RWPE1 (cell line): ENCODE results near the gene PKP3.
"Not testable (repeated sequence)": the region's sequence is repeated elsewhere in the genome, so short reads cannot be mapped to it uniquely, and the experiment has no call there.

Source experiments
- CTCF ChIA-PET: fragments of 350-600 bp; sonication (Branson Sonifier 250); formaldehyde crosslinking; extraction: SDS; loops from one replicate; lab custom pipeline; 2021; lab: Yijun Ruan, JAX
- POLR2A ChIA-PET: fragments of 400-600 bp; formaldehyde crosslinking; extraction: SDS; loops from one replicate; lab custom pipeline; 2020; ENCODE audit warnings: antibody characterized with exemption; ENCODE audit not compliant: low non-redundant PET; lab: Yijun Ruan, JAX
- DNase-seq: peaks from one replicate; pipeline ENCODE4 v3.0.0; 2012; ENCODE audit warnings: low spot score
- H3K27ac ChIP-seq: fragments of 450-650 bp; 2 replicates; pipeline ENCODE4 v1.5.1; 2017
- CTCF ChIP-seq: fragments of 450-650 bp; conservative IDR thresholded peaks from 2 replicates; pipeline ENCODE4 v1.5.1; 2017; ENCODE audit warnings: low read depth, mild to moderate bottlenecking

PKP3 gene

GRCh38 chr11:420911-421321, 26.9 kb downstream of the PKP3 start:
- H3K27ac ChIP-seq = no peak overlapping the region
- no peak for TF ChIP-seq CTCF
- DNase-seq = no peak
- ChIA-PET CTCF (no interaction called here), POLR2A (no interaction called here)

- H3K27ac ChIP-seq = no peak overlapping the region
- POLR2A ChIA-PET = interaction anchor here (0.5 to 0.6 kb wide), 2 partner anchors 14 to 259 kb away, joined by 3 read pairs; no protein-coding TSS in a partner anchor
- CTCF ChIA-PET = interaction anchor here (0.8 kb wide), 1 partner anchor 44 kb away, joined by 3 read pairs; no protein-coding TSS in a partner anchor
- TF ChIP-seq CTCF = no peak
- no peak for DNase-seq
Observed at GRCh38 chr11:422249-422656, 28.2 kb downstream of the PKP3 start.

- POLR2A ChIA-PET = no interaction called here
- no peak for DNase-seq
- CTCF ChIA-PET = interaction anchor here (0.9 kb wide), 1 partner anchor 24 kb away, joined by 9 read pairs; no protein-coding TSS in a partner anchor
- no peak overlapping the region for H3K27ac ChIP-seq
- no peak for TF ChIP-seq CTCF
Observed at GRCh38 chr11:424232-424631, 30.2 kb downstream of the PKP3 start.

- H3K27ac ChIP-seq, POLR2A ChIA-PET, DNase-seq: not testable (repeated sequence)
- CTCF ChIA-PET = interaction anchor here (0.5 to 0.9 kb wide), 2 partner anchors 24 to 35 kb away, joined by 3 to 9 read pairs; no protein-coding TSS in a partner anchor
Observed at GRCh38 chr11:424766-425165, 30.8 kb downstream of the PKP3 start.

- DNase-seq = no peak
- CTCF ChIA-PET = interaction anchor here (0.5 to 0.8 kb wide), 2 partner anchors 17 to 35 kb away, joined by 3 read pairs; partner anchors contain the start of gene ANO9
- no peak overlapping the region for H3K27ac ChIP-seq
- POLR2A ChIA-PET = no interaction called here
- TF ChIP-seq CTCF = no peak
Observed at GRCh38 chr11:425301-425700, 31.3 kb downstream of the PKP3 start.

GRCh38 chr11:426851-427250, 32.8 kb downstream of the PKP3 start:
- ChIA-PET POLR2A (no interaction called here), CTCF (interaction anchor here (1.1 kb wide), 1 partner anchor 21 kb away, joined by 9 read pairs; no protein-coding TSS in a partner anchor)
- TF ChIP-seq CTCF = no peak
- no peak overlapping the region for H3K27ac ChIP-seq
- no peak for DNase-seq

- no peak for TF ChIP-seq CTCF
- no peak for DNase-seq
- CTCF ChIA-PET = no interaction called here
- no peak overlapping the region for H3K27ac ChIP-seq
- POLR2A ChIA-PET = interaction anchor here (0.6 kb wide), 1 partner anchor 176 kb away, joined by 4 read pairs; no protein-coding TSS in a partner anchor
Observed at GRCh38 chr11:428295-428694, 34.3 kb downstream of the PKP3 start.
